Stimulated activated CD4-positive, alpha-beta T cell treated with anti-CD3 and anti-CD28 coated beads, Interleukin-2, amount 100 ng/mL, for 48 hours (primary cell): ENCODE data around the gene NIP7.
A peak's percentile ranks its signal among the peaks of the same experiment; 100 is the strongest.
"Not testable (repeated sequence)": the region's sequence is repeated elsewhere in the genome, so short reads cannot be mapped to it uniquely, and the experiment has no call there.

Experiments used
- DNase-seq, 2 donors: peaks; one replicate each; pipeline ENCODE4 v3.0.0-alpha.2; 2020

NIP7 gene

GRCh38 chr16:69339289-69340094, at the start of gene NIP7, which contains the start of gene COG8:
TSS of gene NIP7 (plus strand) at chr16:69339772. CDS start at chr16:69339830, 58 bp downstream.
TSS of gene COG8 (minus strand) at chr16:69339564. CDS start at chr16:69339552, 12 bp downstream.
- DNase-seq = peak; percentile 88

GRCh38 chr16:69291657-69292056, 47.9 kb upstream of the NIP7 start:
- DNase-seq = not testable (repeated sequence)

GRCh38 chr16:69293401-69293800, 46.2 kb upstream of the NIP7 start:
- no peak for DNase-seq

GRCh38 chr16:69294051-69294450, 45.5 kb upstream of the NIP7 start:
- DNase-seq = no peak

GRCh38 chr16:69296771-69297170, 42.8 kb upstream of the NIP7 start:
- DNase-seq = not testable (repeated sequence)

- no peak for DNase-seq
Observed at GRCh38 chr16:69298261-69298660, 41.3 kb upstream of the NIP7 start.

- DNase-seq = no peak
Observed at GRCh38 chr16:69301187-69301586, 38.4 kb upstream of the NIP7 start.

- DNase-seq = no peak
Observed at GRCh38 chr16:69301861-69302260, 37.7 kb upstream of the NIP7 start.

GRCh38 chr16:69302301-69302700, 37.3 kb upstream of the NIP7 start:
- DNase-seq = no peak

- no peak for DNase-seq
Observed at GRCh38 chr16:69306031-69306430, 33.5 kb upstream of the NIP7 start.

- DNase-seq = no peak
Observed at GRCh38 chr16:69307091-69307490, 32.5 kb upstream of the NIP7 start.

GRCh38 chr16:69307856-69308255, 31.7 kb upstream of the NIP7 start:
- no peak for DNase-seq

- no peak for DNase-seq
Observed at GRCh38 chr16:69309316-69309715, 30.3 kb upstream of the NIP7 start.

- DNase-seq = peak; percentile 99
Observed at GRCh38 chr16:69310653-69311532, 28.7 kb upstream of the NIP7 start, which contains the start of gene VPS4A. TSS of gene VPS4A (plus strand) at chr16:69311350. CDS start at chr16:69311512, 162 bp downstream.

- peak; percentile 28 to 41 for DNase-seq
Observed at GRCh38 chr16:69311533-69312387, 27.8 kb upstream of the NIP7 start.

- DNase-seq = no peak
Observed at GRCh38 chr16:69313469-69313868, 26.1 kb upstream of the NIP7 start.

GRCh38 chr16:69314534-69314933, 25.0 kb upstream of the NIP7 start:
- no peak for DNase-seq

GRCh38 chr16:69315486-69316311, 23.9 kb upstream of the NIP7 start:
- no peak for DNase-seq

GRCh38 chr16:69316595-69317034, 23.0 kb upstream of the NIP7 start:
- DNase-seq = no peak

- no peak for DNase-seq
Observed at GRCh38 chr16:69318177-69318910, 21.2 kb upstream of the NIP7 start.

- no peak for DNase-seq
Observed at GRCh38 chr16:69318911-69319289, 20.7 kb upstream of the NIP7 start.
